ENCODE data around the gene TANC1.
"Not testable (repeated sequence)": the region's sequence is repeated elsewhere in the genome, so short reads cannot be mapped to it uniquely, and the experiment has no call there.

Gene TANC1

DNA sequence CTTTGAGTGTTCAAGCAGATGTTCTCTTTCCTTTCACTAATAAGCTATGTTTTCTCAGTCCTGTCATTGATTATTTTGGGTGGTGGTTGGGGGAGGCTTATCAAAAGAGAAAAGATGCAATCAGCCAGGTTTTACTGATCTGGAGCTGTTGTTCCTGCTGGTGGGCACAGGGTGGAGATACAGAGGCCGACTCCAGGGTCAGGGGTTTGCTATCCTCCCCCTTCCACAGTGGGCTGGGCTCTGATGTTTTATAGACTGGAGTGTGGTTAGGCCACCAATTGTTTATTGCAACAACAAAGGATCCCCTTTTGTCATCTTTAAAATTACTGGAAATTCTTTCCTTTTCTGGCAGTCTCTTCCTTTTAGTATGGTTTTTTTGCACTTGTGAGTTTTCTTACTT, 120.5 kb downstream of the TANC1 start:
- no peak overlapping the region for H3K27ac ChIP-seq
- H3K36me3 ChIP-seq: no peaks in the 10 kb centered on the region
- no peak overlapping the region for H3K9ac ChIP-seq
- H3K4me3 ChIP-seq: no peak overlapping the region
- no peak for TF ChIP-seq Cebpa-rat (IDR thresholded peaks at IDR 0.05)
- H3K9me3 ChIP-seq: no peaks in the 10 kb centered on the region
- H3K27me3 ChIP-seq: no peaks in the 10 kb centered on the region
- H3K4me2 ChIP-seq: 0 out of 2 replicates have a peak overlapping the region, but pooled peaks have one; percentile 4
- no peaks in the 10 kb centered on the region for H4K20me1 ChIP-seq
- peaks cover 28% of the 10 kb centered on the region for H3K4me1 ChIP-seq

DNA sequence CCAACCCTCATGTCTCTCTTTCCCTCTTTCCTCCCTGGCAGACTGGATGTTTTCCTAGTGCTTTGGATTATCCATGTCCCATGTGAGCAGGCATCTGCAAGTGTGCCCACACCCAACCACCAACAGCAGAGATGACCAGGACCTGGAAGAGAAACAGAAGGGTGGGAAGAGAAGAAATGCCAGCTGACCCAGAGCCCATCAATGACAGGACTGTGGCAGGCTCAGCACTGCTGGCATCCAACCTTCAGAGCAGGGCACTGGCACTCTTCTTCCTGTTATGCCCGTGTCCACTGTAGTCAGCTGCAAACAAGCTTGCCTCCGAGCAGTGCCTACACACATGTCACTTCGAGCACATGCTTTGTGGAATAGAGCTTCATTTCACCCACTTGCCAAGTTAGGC, 121.1 kb downstream of the TANC1 start:
- no peaks in the 10 kb centered on the region for H3K9me3 ChIP-seq
- 0 out of 2 replicates have a peak overlapping the region, but pooled peaks have one; percentile 4 for H3K4me2 ChIP-seq
- H3K4me1 ChIP-seq: peaks cover 28% of the 10 kb centered on the region
- H4K20me1 ChIP-seq: no peaks in the 10 kb centered on the region
- no peak for TF ChIP-seq Cebpa-rat (IDR thresholded peaks at IDR 0.05)
- no peak overlapping the region for H3K9ac ChIP-seq
- H3K36me3 ChIP-seq: no peaks in the 10 kb centered on the region
- H3K4me3 ChIP-seq: no peak overlapping the region
- no peak overlapping the region for H3K27ac ChIP-seq
- no peaks in the 10 kb centered on the region for H3K27me3 ChIP-seq

DNA sequence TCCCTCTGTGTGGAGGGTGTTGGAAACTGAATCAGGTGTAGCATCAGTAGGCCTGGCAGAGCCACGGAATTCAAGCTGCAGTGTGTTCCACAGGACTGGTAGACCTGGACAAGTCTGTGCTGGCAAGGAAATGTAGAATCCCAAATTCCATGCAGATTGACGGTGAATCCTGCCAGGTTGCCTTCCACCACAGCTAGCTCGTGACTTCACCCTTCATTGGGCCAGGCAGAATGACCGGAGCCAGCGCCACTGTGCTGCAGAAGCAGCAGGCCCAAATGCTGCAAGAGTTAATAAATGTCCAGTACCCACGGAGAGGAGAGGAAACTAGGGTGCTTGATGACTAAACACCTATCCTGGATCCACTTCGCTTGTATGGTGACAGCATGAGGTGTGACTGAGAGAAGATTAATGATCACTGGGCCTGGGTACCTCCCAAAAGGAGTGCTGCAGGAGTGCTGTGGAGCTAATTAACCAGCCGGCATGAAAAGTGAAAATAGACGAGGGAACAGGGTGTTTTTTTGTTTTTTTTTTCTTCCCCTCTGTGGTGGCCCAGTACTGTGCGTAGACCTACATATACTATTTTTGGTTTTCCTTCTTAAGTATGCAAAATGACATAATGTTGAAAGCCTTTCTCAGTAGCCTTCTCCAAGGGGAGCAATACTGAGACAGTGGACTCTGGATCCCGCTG, 122.2 kb downstream of the TANC1 start:
- Histone ChIP-seq H3K9me3 (peaks cover 1% of the 10 kb centered on the region), H4K20me1 (no peaks in the 10 kb centered on the region), H3K4me2 (peak overlapping the region; percentile 53), H3K27ac (no peak overlapping the region), H3K36me3 (no peaks in the 10 kb centered on the region), H3K4me3 (no peak overlapping the region), H3K27me3 (no peaks in the 10 kb centered on the region), H3K4me1 (peaks cover 29% of the 10 kb centered on the region), H3K9ac (no peak overlapping the region)
- TF ChIP-seq Cebpa-rat (IDR thresholded peaks at IDR 0.05): no peak

DNA sequence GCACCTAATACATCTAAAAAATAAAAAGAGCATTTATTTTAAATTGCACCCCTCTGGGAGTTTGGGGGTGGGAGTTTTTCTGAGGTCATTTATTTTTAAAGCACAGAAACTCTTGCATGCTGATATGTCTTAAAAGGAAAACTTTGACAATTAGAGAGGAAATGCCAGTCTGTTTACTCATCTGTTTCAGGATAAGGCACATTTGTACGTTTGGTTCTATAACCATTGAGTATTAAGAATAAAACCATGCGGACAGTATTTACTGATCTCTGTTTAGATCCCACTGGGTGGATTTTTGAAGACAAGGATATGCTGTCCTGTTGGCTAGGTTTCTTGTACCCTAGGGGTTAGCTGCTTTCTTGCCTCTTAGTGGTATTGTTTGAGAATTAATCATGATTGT, 122.9 kb downstream of the TANC1 start:
- TF ChIP-seq Cebpa-rat (IDR thresholded peaks at IDR 0.05): no peak
- Histone ChIP-seq H3K27me3 (no peaks in the 10 kb centered on the region), H3K4me3 (no peak overlapping the region), H3K4me2 (peak overlapping the region; percentile 53), H3K4me1 (peaks cover 32% of the 10 kb centered on the region), H3K36me3 (no peaks in the 10 kb centered on the region), H3K9me3 (peaks cover 8% of the 10 kb centered on the region), H3K9ac (no peak overlapping the region), H3K27ac (no peak overlapping the region), H4K20me1 (no peaks in the 10 kb centered on the region)

DNA sequence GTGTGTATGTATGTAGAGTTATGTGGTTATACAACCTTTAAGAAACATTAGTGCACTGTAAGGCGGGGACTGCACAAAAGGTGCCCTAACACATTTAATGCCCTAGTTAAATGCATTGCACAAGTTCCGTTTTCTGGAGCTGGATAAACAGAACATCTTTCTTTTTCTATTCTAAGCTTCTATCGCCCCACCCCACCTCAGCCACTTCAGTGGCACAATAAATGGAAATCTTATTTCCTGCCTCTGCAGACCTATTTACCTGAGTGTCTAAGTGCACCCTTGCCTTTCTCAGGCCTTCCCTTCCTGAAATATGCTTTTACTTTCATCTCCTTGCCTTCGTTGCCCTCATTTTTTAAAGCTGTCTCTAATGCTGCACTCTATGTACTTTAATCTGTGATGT, 123.5 kb downstream of the TANC1 start:
- no peak overlapping the region for H3K9ac ChIP-seq
- H3K4me2 ChIP-seq: peak overlapping the region; percentile 53
- no peak overlapping the region for H3K27ac ChIP-seq
- no peaks in the 10 kb centered on the region for H3K27me3 ChIP-seq
- H3K36me3 ChIP-seq: no peaks in the 10 kb centered on the region
- no peak for TF ChIP-seq Cebpa-rat (IDR thresholded peaks at IDR 0.05)
- H4K20me1 ChIP-seq: no peaks in the 10 kb centered on the region
- H3K9me3 ChIP-seq: peaks cover 14% of the 10 kb centered on the region
- no peak overlapping the region for H3K4me3 ChIP-seq
- H3K4me1 ChIP-seq: peaks cover 32% of the 10 kb centered on the region

DNA sequence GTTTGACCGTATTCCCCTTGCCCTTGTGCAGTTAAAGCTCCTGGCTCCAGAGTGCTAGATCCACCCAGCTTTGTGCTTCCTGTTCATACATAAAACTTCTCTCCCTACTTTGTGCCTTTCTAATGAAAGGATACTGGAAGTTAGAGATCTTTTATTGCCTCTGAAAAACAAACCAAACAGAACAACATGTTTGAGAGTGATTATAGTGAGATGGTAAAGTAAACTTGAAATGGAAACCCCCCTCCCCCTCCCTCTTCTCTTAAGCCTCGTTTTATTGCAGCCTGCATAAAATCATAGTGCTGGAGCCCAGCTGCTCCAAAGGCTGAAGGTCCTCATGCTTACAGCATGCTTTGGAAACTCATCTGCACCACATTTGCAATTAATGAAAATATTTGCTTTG, 125.1 kb downstream of the TANC1 start:
- H3K4me2 ChIP-seq: no peak overlapping the region
- H3K27ac ChIP-seq: no peak overlapping the region
- TF ChIP-seq Cebpa-rat (IDR thresholded peaks at IDR 0.05): no peak
- no peak overlapping the region for H3K4me3 ChIP-seq
- H3K9me3 ChIP-seq: peaks cover 17% of the 10 kb centered on the region
- no peak overlapping the region for H3K9ac ChIP-seq
- H3K36me3 ChIP-seq: no peaks in the 10 kb centered on the region
- H4K20me1 ChIP-seq: no peaks in the 10 kb centered on the region
- H3K4me1 ChIP-seq: peaks cover 32% of the 10 kb centered on the region
- no peaks in the 10 kb centered on the region for H3K27me3 ChIP-seq

DNA sequence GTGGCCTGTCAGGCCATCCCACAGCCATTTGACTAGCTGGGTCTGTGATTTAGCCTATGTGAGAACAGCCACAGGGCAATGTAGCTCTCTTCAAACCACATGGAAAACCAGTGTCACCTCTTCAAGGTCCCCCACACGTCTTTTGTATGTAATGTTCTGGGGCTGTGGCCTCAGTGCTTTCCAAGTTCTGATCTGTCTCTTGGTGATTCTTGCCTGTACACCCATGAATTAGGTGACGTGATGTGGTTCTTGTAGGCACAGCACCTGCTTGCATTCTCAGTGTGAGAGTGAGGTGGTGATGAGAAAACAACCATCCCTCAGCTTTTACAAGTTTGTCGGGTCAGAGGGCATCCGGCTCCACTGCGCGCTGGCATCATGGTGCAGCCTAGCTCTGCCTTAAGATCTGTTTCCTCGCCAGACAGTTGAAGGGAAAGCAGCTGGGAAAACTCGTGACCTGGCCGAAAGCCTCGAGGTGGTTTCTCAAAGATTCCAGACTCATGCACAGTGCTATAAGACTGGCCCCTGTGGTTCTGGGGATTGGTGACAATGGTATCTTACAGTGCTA, 125.8 kb downstream of the TANC1 start:
- Histone ChIP-seq H3K9me3 (peaks cover 17% of the 10 kb centered on the region), H3K27me3 (no peaks in the 10 kb centered on the region), H4K20me1 (no peaks in the 10 kb centered on the region), H3K36me3 (no peaks in the 10 kb centered on the region), H3K4me1 (peaks cover 29% of the 10 kb centered on the region), H3K4me3 (no peak overlapping the region), H3K27ac (no peak overlapping the region), H3K9ac (no peak overlapping the region), H3K4me2 (no peak overlapping the region)
- TF ChIP-seq Cebpa-rat (IDR thresholded peaks at IDR 0.05): no peak

DNA sequence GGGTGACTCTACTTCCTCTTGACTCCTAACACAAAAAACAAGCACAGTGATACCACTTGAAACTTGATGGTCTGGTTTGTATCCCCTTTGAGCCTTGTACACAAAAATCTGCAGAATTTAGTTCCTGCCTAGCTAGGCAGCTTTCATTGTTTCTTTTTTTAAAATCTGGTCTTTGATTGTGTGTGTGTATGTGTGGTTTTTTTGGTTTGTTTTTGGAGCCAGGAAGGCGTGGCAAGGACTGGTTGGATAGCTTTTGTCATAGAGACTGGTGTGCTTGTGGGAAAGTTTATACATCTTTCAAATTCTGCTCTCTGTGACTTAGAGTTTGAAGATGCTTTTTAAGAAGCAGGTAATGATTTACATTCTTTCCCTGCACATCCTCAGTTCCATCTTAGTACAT, 127.4 kb downstream of the TANC1 start:
- Histone ChIP-seq H3K9ac (no peak overlapping the region), H3K4me2 (no peak overlapping the region), H3K4me3 (no peak overlapping the region), H3K27ac (no peak overlapping the region), H3K9me3 (peaks cover 17% of the 10 kb centered on the region), H3K36me3 (no peaks in the 10 kb centered on the region), H3K27me3 (no peaks in the 10 kb centered on the region), H3K4me1 (peaks cover 20% of the 10 kb centered on the region), H4K20me1 (no peaks in the 10 kb centered on the region)
- TF ChIP-seq Cebpa-rat (IDR thresholded peaks at IDR 0.05): no peak

DNA sequence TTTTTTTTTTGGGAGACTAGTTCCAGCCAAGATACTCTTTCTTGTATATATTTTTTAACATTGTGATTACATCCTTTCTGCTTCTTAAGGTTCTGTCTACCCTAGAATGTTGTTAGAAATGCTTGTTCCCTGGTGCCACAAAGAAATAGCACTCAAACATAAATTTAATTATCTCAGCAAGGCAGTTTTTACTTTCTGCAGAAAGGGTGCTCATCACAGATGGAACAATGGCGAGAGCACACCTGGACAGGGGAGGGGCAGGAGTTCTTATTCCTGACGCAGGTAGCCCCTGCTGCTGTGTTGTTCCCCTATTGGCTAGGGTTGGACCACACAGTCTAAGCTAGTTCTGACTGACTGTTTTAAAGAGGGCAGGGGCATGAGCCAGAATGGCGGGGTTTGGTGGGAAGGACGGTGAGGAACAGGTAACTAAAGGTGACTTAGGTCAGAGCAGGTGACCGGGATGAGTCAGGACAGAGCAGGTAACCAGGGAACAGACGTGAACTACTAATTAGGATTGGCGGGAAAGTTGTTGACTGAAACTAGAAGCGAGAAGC, 127.9 kb downstream of the TANC1 start:
- H3K4me2 ChIP-seq, H3K9ac ChIP-seq, H3K4me3 ChIP-seq, H3K36me3 ChIP-seq, H4K20me1 ChIP-seq, H3K27me3 ChIP-seq, H3K27ac ChIP-seq: not testable (repeated sequence)
- peaks cover 14% of the 10 kb centered on the region for H3K4me1 ChIP-seq
- H3K9me3 ChIP-seq: peaks cover 17% of the 10 kb centered on the region

DNA sequence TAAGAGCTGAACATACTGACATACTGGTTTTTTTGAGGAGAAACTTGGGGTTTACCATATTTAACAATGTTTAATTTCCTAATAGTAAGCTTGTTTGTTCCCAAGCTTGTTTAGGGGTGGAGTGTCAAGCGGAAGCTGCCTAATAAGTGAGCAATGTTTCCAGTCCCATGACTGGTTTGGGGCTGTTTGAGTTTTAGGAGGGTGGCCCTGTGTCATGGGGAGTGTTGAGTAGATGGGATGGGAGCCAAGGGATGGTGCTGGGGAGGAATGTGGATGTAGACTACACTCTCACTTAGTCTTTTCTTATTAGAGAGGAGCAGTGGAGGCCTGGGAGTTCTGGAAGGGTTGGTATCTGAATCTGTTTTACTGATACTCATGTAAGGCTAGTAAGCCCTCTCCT, 128.5 kb downstream of the TANC1 start:
- peaks cover 17% of the 10 kb centered on the region for H3K9me3 ChIP-seq
- no peak overlapping the region for H3K4me2 ChIP-seq
- no peaks in the 10 kb centered on the region for H3K27me3 ChIP-seq
- peaks cover 12% of the 10 kb centered on the region for H3K4me1 ChIP-seq
- no peak overlapping the region for H3K4me3 ChIP-seq
- no peaks in the 10 kb centered on the region for H3K36me3 ChIP-seq
- no peak for TF ChIP-seq Cebpa-rat (IDR thresholded peaks at IDR 0.05)
- H3K9ac ChIP-seq: no peak overlapping the region
- no peak overlapping the region for H3K27ac ChIP-seq
- H4K20me1 ChIP-seq: no peaks in the 10 kb centered on the region

All from BLaER1 (cell line).